Fibroblast of skin of right quadriceps (primary cell): ENCODE measurements around the gene GSG1L.
"Not testable (repeated sequence)": the region's sequence is repeated elsewhere in the genome, so short reads cannot be mapped to it uniquely, and the experiment has no call there.

Experiments
- DNase-seq: peaks from one replicate; pipeline ENCODE4 v3.0.0-alpha.2; 2013

The GSG1L gene

DNA sequence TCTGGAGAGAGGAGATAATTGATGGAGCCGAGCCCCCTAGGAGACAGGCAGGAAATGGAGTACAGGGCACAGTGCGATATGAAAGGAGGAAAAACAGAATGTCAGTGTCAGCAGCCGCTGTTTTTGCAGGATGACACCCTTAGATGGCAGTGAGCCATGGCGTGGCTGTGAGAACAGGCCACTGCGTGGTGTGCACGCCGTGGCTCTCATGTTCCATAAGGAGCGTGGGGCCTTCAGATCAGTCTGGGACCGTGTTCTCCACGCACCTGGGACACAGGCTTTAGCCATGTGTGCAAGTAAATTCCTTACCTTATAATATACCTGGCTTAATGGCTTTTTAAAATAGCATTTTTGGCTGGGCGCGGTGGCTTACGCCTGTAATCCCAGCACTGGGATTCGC, 315.6 kb downstream of the GSG1L start:
- DNase-seq, result no peak

DNA sequence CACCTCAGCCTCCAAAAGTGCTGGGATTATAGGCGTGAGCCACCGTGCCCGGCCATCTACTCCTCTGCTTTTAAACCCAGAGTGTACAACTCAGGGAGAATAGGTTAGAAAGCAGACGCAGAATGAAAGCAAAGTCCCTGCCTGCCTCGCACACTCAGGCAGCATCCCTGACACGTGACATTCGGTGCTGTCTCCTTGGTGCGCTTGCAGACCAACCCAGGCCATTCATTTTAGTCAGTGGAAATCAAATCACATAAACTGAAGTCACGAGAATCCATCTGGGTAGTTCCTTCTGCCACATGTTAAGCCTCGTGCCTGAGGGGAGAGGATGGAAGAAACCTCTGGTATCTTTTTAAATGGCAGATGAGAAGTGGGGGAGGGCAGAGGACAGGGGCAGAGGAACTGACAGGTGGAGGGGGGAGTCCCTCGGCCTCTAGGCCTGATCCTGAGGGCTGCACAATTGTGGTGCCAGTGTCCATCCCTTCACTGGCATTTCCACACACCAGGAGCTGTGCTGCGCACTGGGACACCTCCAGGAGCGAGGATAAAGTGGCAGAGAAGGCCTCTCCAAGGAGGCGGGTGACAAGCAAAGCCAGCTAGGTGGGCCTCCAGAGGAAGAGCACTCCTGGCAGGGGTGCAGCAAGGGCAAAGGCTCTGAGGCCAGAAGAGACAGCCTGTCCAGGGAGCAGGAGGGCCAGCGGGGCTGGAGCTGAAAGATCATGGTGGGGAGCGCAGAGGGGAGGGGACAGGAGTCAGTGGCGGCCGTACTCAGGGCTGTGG, 317.2 kb downstream of the GSG1L start:
- no peak for DNase-seq

DNA sequence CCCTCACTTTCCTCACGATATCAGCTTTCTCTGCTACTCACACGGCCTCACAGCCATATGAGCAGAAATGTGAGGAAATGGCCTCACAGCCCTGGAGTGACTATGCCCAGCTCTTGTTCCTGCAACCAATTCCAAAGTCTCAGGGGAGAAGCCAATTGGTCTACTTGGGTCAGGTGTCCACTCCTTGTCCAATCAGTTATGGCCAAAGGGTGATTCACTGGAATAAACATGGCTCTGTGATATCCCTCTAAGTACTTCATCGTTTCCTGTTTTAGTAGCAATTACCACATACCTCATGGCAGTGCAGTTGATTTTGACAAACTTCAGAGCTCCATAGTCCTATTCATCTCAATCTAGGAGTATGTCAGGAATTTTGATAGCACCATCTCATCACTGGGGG, 318.2 kb downstream of the GSG1L start:
- DNase-seq, result peak; percentile 29

DNA sequence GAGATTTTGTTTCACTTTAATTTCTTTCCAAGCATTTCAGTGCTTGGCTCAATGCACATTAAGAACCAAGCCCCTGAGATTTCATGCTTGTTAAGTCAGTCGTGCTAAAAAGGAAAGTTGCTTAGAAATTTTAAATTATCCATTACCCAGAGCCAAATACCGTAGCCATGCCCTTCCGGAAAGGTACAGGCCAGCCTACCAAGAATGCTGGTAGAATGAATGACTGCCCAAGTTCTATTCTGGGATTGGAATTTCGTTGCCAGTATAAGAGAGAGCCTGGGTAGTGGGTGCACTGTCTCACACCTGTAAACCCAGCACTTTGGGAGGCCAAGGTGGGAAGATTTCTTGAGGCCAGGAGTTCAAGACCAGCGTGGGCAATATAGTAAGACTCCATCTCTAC, 319.6 kb downstream of the GSG1L start:
- no peak for DNase-seq

DNA sequence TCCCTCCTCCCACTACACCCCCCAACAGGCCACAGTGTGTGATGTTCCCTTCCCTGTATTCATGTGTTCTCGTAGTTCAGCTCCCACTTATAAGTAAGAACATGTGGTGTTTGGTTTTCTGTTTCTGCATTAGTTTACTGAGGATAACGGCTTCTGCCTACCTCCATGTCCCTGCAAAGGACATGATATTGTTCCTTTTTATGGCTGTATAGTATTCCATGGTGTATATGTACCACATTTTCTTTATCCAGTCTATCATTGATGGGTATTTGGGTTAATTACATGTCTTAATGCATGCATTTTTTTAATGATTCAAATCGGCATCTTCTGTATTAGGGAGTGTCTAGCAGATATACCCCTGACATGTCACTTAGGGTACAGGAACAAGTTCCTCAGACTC, 320.5 kb downstream of the GSG1L start:
- not testable (repeated sequence) for DNase-seq

DNA sequence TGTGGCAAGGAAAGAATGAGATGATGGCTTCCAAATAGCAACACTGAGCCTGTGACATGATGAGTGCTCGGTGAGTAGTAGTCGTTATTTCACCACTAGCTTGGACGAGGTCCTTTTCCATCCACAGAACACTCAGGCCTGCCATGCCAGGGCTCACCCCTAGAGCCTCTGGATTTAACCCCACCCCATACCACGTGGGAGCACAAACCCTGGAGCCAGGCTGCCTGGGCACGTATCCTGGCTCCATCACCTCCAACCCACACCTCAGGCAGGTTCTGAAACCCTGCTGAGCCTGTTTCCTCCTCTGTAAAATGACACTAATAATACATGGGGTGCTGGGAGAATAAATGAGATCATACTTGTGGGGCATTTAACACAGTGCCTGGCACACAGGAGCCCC, 321.2 kb downstream of the GSG1L start:
- no peak for DNase-seq

DNA sequence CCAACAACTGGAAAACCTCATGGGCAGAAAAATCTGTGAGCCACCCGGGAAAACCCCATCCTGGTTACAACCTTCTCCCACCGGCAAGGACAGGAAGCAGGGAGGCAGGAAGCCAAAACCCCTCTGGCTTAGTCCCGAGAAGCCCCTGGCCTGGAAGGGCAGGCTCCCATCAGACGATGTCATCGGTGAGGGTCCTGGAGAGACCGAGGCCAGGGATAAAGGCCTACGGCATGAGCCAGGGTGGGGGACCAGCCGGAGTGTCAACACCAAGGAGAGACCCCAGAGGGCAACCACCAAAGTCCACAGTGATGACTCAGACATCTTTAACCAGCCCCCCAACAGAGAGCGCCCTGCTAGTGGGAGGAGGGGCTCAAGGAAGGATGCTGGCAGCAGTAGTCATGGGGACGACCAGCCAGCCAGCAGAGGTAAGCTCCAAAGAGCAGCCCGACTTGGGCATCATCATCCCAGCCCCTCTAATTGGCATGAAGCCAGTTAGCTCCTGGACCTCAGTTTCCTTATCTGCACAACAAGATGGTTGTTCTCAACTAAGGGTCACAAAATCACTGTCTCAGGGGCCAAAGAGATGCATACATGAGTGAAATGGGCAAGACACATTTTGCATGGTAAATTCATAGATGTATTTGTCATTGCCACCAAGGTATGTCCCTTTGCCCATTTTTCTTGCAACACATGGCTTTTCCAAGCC, 322.9 kb downstream of the GSG1L start:
- DNase-seq, result no peak

DNA sequence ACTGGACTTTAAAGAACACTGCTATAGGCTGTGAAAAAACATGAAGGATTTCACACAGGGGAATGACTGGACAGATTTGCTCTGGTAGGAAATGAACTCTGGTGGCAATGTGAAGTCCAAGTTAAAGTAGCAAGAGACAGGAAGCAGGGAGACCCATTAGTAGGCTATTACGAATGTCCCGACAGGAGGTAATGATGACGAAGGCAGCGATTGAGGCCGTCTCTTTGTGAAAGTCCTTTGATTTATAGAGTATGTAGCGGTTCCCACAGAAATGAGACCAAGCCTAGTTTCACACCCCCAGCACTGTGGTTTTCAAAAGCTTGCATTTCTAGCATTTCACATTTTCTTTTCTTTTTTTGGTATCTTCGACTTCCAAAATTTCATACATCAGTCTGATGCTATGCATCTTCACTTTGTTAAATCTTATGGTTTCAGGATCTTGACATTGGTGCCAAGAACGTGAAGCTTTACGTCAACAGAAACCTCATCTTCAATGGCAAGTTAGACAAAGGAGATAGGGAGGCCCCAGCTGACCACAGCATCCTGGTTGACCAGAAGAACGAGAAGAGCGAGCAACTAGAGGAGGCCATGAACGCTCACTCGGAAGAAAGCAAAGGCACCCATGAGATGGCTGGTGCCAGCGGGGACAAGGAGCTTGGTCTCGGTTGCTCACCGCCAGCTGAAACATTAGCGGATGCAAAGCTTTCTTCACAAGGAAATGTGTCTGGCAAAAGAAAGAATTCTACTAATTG, 323.7 kb downstream of the GSG1L start:
- DNase-seq, result no peak

DNA sequence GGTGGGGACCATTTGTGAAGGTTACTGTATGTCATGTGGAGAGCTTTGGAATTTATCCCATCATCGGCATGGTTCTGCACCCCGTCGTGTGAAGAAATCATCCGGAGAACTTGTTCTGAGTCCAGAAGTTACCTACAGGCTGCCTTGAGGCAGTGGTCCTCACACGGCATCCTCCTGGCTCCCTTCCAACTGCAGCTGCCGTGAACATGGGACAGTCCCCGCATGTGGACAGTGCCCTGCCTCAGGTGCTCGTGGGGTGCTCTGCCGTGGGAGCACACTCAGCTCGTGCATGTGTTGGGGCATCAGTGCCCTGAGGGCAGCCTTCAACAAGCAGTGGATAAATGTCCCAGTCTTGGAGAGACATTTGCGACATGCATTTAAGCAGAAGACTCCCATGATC, 324.9 kb downstream of the GSG1L start:
- no peak for DNase-seq
